Stimulated activated CD8-positive, alpha-beta memory T cell treated with anti-CD3 and anti-CD28 coated beads, Interleukin-2, amount 100 ng/mL, for 48 hours (primary cell): Measurements from ENCODE around the gene PPARGC1A.

Experiments
- DNase-seq, 2 donors: peaks; one replicate each; pipeline ENCODE4 v3.0.0-alpha.2; 2020; ENCODE audit warnings: low read depth in 2 of 2

PPARGC1A gene

DNA sequence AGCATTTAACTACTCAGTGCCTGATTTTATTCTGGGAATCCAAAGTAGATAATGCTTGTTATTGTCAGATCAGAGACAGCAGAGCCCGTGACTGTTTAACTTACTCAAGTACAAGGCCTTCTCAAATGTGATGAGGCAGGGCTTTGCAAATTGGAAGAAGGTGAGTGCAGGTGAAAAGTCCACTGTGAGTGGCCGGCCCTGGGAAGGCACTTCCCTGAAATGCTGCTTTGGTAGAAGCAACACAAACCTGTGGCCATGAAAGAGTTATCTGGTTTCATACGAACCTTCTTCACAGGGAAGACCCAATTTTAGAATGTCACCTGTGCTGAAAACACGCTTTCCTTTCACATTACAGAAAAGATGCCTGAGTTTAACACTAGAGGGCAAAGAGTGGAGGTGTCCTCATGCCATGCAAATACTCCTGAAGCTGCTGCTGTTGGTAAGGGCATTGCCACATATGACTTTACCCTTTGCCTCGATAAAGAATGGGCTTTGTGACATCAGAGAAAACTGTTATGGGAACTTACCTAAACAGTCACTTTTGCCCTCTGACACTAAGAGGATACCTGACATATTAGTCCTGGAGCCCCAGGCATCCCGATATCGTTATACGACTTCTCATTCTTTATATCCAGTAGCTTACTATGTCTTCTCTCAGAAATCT is 8.0 kb downstream of the PPARGC1A start:
- no peak for DNase-seq

DNA sequence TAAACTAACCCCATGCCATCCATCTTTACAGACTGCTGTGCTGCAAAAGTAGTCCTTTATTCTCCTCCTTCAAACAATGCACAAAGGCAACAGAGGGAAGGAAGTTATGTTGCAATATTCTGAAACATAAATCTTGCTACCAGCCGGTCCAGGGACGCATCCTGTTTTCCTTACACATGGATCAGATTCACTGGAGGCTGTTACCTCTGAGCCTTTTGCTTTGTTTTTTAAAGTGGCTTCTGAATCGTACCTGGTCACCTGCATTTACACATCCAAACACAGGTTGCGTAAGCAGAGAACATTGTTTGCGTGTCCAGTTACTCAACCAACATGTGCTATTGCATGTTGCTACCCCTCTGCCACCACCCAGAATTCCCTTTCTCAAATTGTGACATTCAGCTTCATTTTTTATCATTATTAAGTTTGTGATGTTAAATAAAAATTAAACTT is 8.8 kb downstream of the PPARGC1A start:
- DNase-seq = no peak

DNA sequence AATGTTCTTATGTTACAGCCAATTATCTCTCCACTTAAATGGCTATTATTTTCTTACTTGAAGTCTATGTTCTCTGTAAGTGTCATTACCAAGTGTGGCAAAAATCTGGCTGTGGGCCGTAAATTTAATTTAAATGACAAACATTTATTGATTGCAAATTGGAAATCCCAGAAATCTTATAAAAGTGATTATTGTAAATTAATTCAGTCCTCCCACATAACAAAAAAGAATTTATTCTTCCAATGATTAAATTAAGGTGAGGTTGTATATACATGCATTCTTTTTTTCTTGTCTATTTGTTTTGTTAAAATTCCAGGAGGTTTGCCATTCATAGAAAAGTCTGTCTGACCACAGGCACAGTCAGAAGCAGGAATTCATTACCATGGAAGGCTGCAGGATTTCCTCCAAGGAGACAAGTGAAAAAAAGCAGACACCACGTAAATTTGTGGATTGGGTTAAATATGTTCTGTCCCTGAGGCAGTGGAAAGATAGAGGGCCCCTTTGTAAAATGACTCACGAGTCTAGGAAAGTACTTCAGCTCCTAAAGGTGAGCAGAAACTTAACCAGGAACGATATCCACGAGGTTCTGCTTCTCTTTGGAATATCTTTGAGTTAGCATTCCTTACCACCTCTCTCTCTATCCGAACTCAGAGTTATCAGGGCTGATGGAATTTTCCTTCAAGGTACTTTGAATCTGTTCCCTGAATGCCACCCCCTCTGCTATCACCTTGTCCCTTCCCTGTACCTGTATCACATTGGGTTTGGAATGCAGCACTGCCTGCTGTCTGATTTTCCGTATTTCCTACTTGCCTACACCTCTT is 10.7 kb downstream of the PPARGC1A start:
- no peak for DNase-seq

DNA sequence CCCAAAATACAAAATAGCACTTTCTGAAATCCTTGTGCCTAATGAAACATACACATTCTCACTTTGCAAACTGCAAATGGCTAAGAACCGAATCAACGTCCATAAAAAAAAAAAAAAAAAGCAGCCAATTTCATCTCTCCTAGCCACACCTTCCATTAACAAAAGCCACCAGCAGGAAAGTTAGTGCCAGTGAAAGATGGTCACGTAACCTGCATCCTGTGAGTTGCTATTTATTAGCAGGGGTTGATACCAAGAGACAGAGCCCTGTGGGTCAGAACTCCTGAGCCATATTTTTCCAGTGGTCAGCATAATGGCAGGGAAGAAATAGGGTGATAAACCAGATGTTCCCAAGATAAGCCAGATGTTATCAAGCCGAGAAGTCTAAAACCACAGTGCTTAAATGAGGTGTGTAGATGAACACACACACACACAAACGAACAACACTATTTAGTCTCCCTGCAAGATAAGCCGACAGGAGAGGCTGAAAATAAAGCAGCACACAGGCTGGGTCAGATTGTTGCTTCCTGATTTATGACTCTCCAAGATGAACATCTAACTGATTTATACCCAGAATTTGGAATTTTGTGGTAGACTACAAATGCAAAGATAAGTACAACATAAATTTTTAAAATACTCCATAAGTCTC is 11.5 kb downstream of the PPARGC1A start:
- DNase-seq = no peak

DNA sequence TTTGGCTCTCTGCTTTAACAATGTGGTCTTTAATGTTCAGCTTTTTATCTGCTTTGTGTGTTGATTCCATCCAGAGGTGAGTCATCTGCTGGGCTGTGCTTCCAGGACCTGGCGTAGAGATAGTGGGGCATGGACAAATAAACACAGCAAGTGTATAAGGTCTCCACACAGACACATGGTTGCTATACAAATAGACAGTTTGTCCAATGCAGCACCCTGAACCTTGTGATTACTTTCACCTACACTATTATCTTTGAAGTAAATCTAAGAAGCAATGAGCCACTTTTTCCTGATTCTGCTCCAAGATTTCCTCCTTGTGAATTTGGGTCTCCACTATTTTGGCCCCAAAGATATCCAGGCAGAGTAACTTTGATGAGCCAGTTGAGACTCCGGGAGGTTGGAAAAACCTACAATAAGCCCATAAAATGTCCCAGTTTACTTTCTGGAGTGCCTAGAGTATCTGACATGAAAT is 12.1 kb downstream of the PPARGC1A start:
- DNase-seq = no peak

DNA sequence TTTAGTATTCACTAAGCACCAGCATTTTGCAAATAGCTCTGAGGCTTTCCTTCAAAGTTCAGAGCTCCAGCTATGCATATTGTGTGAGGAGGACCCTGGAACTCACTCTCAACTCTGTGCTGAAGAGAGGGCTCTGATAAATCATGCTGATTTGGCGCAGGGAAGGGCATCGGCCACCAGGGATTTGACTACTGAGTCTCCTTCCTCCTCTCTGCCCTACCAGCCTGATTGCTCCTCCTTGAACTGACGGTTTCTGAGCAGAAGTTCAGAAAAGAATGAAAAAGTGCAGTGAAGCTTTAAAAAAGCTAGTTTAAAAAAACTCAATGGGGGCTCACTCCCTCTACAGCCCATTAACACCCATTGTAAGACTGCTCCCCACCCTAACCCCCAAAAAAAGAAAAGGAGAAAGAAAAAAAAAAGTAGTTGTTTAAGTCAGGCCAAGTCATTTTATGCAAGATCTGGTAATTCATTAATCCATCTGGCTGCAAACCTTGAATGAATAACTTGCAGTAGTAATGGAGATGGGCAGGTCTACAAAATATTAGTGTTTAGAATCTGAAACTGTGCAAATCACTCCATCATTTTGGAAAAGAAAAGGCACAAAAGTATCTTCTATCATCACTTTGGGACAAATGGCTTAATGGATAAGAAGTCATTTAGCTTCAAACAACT is 13.3 kb downstream of the PPARGC1A start:
- DNase-seq = no peak

DNA sequence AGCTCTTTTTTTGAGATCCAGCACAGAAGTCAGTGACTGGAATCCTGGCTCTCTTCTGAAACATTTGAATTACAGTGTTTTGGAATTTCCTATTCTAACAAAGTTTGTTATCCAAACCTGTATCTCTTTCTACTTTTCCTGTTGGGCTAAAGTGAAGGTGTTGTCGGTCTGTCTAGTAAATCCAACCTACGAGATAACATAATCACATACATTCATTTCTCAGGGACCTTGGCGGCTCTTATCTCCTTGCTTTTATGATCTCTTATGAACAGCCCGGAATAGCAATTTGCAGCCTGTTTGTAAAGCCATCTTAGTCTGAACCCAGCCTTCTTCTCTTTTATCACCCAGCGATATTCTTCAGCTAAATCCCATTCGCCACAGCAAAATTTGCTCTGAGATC is 14.5 kb downstream of the PPARGC1A start:
- no peak for DNase-seq

DNA sequence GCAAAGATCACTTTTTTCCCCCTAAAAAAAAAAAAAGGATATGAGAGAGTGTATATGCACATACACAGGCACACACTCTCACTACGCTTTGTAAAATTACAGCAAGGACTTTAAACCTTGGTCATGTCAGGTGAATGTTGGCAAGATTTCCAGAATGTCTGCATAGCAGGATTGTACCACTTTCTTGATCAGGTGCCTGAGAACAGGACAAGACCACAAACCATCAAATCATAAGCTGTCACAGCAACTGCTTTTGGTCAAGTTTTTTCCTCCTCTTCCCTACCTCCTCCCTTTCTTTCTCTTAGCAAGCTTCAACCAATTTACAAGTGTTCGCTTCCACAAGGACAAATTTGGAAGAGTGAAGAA is 15.3 kb downstream of the PPARGC1A start:
- DNase-seq = no peak

DNA sequence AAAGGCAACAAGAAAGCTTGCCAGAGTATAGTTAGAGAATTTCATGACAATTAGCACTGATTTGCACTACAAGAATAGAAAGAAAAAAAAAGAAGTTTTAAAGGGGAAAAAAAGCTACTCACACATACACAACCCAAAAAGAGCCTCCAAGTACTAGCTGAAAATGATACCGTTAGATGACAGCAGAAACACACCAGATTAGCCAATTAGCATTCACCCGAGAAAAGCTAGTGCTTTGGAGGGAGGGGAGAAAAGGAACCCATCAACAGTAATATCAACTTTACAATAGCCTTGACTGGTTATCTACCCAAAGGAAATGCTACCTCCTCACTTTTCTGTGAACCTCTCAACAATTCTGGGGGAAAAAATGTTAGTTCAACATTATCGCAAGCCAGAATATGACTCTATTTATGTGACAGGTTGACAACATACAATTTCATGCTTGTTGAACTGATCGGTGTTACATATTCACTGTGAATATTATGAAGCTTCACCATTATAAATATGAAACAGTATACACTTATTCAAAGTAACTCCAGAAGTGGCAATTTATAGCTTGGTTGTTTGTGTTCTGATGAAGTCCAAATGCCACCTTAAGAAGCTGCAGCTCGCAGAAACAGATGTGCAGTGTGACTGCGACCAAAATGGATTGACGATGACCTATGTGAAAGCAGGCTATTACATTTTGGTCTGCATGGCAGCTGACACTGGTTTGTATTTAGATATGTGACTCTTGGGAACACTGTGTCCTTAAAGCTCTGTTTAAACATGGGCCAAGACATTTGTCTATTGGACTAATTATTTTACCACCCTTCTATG is 15.9 kb downstream of the PPARGC1A start:
- DNase-seq = no peak

DNA sequence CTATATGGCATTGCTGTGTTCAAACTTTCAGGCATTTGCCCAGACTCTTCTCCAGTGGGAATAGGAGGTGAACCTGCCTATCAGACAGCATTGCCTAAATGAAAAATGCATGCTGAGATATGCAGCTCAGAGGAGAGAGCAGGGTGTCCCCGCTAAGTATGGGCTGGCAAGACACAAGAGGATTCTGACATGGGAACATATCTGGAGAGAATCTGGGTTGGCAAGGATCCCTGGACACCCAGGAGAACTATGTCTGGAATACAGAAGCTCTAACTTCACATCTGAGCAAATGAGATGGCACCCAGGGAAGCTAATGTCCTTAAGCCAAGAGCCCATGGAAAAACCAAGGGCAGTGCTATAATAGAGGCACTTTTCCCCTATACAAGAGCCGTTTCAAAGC is 18.4 kb downstream of the PPARGC1A start:
- no peak for DNase-seq

DNA sequence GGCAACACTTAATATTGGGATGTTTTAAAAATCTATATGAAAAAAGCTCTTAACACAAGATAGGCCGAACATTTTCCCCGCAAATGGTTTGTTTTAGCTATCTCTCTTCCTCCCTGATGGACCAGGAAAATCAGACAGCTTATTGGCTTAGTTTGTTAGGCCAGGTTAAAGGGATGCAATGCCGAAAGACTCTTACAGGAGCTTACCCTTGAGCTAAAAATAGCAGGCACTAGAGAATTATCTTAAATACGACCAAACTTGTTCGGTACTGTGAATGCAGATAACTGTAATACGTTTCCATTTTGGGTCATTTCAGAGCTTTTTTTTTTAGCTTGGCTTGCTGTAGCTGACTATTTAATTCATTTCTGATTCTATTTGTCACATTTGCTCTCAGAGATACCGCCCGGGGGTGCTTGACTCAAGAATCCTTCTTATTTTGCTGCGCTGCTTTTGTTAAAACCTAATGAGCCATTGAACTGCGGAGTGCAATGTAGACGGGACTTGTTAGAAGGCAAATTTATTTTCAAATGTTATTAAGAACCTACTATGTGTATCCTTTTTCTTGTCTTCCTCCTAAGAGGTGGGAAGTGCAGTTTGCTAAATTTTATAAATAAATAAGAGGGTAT is 23.3 kb downstream of the PPARGC1A start:
- no peak for DNase-seq

DNA sequence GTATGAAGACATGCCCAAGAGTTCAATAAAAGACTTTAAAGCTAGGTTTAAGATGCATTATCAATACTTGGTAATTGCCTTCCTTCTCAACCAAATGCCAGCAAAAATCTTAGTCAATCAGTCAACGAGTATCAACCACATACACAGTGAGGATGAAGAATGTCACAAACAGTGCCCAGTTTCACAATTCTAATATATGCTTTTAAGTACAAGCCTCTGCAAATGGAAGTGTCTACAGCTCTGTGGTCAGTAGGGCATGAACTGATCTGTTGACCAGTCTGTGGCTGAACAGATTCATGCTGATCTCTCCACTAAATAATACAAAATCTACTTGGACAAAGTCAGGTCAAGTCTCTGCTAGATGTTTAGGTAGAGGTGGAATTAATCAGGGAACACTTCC is 27.9 kb downstream of the PPARGC1A start:
- no peak for DNase-seq

DNA sequence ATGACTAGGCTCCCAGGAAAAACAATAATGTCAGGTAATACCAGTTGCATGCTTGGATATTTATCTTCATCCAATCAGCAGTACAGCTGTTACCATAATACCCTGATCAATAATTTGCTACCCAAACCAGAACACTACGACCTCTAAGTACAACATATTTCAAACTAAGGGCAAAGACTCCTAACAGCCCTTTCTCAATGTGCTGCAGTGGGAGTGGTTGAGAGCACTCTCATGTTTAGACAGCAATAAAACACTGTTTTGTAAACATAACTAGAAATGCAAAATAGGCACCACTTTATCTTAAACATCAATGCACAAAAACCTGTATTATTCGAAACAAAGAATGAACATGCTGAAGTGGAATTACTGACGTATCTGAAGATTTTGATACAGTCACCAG is 28.9 kb downstream of the PPARGC1A start:
- no peak for DNase-seq

DNA sequence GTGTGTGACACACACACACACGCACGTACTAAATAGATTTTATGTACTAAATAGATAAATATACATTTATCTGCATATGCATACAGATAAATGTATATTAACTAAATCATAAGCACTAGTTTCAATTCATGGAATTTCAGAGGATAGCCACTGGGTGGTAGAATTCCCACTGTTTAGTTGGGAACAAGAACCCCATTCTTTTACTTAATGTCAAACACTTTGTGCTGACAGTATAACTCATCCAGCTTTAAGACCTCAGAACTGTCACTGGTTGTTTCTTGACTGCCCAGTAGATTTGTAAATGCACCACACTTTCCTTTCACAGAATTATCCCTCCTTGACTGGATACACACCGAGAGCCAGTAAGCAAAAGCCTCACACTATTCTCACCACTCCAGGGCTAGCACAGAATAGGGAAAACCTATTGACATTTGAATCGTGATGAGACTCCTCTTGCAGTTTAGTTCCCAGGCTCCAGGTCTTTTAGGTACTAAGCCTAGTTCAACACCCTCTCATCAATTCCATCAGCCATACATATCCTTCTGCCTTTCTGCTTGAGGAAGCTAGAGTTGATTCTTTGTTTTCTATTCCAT is 32.4 kb downstream of the PPARGC1A start:
- DNase-seq = no peak

DNA sequence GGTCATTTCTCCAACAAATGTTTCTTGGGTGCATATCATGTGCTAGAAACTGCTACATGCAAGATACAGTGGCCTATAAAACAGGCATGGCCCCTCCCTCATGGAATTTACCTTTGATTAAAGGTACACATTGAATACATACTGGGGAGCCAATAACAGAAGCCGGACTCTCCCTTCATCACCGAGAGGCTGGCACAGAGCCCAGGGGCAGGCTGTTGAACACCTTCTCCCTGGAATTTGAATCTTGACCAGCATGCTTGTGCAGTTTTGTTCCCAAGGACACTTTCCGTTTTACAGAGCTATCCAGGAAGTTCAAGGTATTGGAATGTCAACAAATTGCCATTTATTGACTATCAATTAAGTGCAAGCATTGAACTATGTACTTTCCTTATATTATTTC is 33.2 kb downstream of the PPARGC1A start:
- DNase-seq = no peak

DNA sequence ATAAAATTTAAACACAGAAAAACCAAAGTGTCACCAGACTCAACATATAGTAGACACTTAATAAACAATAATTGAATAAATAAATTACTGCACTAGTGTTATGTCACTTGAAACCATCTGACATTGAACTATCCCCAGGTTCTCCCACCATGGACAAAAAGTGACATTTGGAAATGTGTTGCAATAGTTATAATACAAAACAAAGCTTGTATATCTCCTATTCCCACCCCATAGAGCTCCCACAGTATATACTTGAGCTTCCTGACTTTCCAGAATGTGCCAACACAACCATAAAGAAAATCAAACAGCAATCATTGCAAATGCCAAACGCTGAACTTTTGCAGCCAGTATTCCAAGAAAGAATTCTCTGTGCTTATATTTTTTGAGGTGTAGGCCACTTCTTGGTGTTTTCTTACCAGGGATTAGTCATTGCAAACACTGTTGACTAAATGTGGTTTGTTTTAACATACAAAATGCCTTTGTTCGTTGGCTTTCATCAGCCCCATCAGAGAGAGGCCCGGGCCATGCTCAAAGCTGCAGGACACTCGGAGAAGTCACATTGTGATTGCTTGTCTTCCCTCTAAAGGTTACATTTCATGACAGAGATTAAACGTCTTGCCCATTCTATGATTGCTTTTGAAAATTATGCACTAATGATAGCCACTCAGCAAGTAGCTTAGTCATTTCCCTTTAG is 33.8 kb downstream of the PPARGC1A start:
- DNase-seq = no peak

DNA sequence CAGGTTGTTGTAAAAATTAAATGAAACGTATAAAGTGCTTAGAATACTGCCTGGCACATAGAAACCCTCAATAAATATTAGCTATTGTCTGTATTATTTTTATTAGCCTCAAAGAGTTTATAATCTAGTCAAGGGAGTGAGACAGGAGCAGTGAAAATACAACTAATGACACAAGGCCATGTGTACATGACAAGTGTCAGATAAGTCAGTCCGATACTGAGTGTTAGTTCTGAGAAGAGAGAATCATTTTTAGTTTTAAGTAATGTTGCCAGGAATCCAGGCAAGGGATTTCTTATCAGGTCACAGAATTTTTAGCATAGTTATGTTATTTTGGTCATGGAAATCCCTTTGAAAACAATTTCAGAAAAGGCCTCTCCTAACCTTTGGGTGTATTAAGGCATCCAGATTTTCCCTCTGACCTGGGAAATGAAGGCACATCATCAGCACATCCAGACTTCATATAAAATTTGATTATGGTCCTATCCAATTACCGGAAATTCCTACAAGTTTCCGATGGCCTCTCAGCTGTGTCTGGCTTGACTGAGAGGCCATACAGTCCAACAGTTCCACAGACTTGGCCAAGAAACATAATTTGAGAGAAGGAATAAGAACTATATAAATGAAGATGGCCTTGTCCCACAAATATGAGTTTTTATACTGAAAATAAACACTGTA is 35.7 kb downstream of the PPARGC1A start:
- DNase-seq = no peak

DNA sequence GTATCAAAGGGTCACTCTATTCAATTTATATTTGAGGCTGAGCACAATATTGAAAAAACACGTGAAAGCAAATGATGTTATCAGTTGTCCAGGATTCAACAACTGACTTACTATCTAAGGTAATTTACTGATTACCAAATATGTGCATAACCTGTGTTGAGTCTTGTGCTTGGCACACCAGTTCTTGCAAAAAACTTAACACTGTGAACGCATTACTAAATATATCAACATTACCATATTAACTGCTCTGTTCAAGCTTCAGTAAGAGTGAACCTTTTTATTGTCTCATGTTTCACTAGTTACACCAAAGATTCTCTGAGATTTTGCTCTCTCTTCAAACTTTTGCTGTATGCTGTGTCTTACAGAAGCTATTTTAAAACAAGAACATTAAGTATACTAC is 38.4 kb downstream of the PPARGC1A start:
- no peak for DNase-seq

DNA sequence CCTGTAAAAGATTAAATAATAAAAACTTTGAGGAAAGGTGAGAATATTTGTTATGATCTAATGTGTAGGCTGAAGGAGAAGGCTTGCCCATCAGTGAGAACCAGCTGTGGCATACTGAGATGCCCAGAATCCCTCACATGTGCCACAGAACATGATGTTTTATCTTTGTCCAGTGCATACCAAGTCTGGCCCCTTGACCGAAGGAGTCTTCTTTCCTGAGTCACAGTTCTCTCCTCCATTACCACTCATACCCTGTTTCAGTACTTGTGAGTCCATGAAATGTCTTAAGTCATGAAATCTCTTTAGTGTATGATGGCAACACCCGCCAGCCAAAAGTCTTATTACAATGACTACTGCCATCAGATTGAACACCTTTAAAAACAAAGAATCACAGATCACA is 42.7 kb downstream of the PPARGC1A start:
- DNase-seq = no peak
